Breast epithelium (tissue), 3 donors: ENCODE measurements around the gene ABHD16B.

Experiments
- POLR2A ChIP-seq: fragments of 450-650 bp; IDR thresholded peaks from one replicate; pipeline ENCODE4 v1.6.1; 2016; ENCODE audit warnings: antibody characterized with exemption, mild to moderate bottlenecking, moderate library complexity
- POLR2AphosphoS5 ChIP-seq, 3 donors: sonication (generic); formaldehyde crosslinking; IDR thresholded peaks; one replicate each; pipeline ENCODE4 v1.6.1; 2017; ENCODE audit warnings: antibody characterized with exemption in 3 of 3
- TF ChIP-seq, protein P1 (sequence below), 3 donors: fragments of 450-650 bp; IDR thresholded peaks; one replicate each; pipeline ENCODE4 v1.5.1; 2016 to 2017; ENCODE audit warnings: antibody characterized with exemption in 3 of 3, mild to moderate bottlenecking in 3 of 3, moderate library complexity in 3 of 3

- TF ChIP-seq, protein P1, sequence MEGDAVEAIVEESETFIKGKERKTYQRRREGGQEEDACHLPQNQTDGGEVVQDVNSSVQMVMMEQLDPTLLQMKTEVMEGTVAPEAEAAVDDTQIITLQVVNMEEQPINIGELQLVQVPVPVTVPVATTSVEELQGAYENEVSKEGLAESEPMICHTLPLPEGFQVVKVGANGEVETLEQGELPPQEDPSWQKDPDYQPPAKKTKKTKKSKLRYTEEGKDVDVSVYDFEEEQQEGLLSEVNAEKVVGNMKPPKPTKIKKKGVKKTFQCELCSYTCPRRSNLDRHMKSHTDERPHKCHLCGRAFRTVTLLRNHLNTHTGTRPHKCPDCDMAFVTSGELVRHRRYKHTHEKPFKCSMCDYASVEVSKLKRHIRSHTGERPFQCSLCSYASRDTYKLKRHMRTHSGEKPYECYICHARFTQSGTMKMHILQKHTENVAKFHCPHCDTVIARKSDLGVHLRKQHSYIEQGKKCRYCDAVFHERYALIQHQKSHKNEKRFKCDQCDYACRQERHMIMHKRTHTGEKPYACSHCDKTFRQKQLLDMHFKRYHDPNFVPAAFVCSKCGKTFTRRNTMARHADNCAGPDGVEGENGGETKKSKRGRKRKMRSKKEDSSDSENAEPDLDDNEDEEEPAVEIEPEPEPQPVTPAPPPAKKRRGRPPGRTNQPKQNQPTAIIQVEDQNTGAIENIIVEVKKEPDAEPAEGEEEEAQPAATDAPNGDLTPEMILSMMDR (IDR thresholded peaks at IDR 0.05) = no peak
- TF ChIP-seq POLR2A (no peak), POLR2AphosphoS5 (IDR thresholded peaks at IDR 0.05) (no peak)
Measured at GRCh38 chr20:63891061-63892002, 30.0 kb downstream of the ABHD16B start.
